Nephron progenitor cell (in vitro differentiated cells): ENCODE data around the gene DGKI.

Experiments used
- DNase-seq: peaks from one replicate; pipeline ENCODE4 v3.0.0; 2021
- H3K27ac Mint-ChIP-seq: 2 replicates; pipeline ENCODE4 v1.8.0; 2021; ENCODE audit warnings: mild to moderate bottlenecking, moderate library complexity, mixed read lengths
- H3K27me3 Mint-ChIP-seq: 2 replicates; pipeline ENCODE4 v1.8.0; 2021; ENCODE audit warnings: mild to moderate bottlenecking, low read depth, mixed read lengths; ENCODE audit not compliant: poor library complexity
- H3K36me3 Mint-ChIP-seq: 2 replicates; pipeline ENCODE4 v1.8.0; 2021; ENCODE audit warnings: low read depth, mixed read lengths
- H3K4me1 Mint-ChIP-seq: 2 replicates; pipeline ENCODE4 v1.8.0; 2021; ENCODE audit warnings: mixed read lengths
- H3K4me3 Mint-ChIP-seq: 2 replicates; pipeline ENCODE4 v1.8.0; 2021; ENCODE audit warnings: mild to moderate bottlenecking, moderate library complexity, mixed read lengths
- H3K9me3 Mint-ChIP-seq: 2 replicates; pipeline ENCODE4 v1.8.0; 2021; ENCODE audit warnings: mild to moderate bottlenecking, moderate library complexity, mixed read lengths
- CTCF ChIP-seq: fragments of 200-600 bp; sonication (generic); IDR thresholded peaks from 2 replicates; pipeline ENCODE4 v1.5.0; 2021; ENCODE audit warnings: antibody characterized with exemption

DGKI gene

GRCh38 chr7:137875746-137876145 is 29.0 kb upstream of the DGKI start:
- Mint-ChIP-seq H3K36me3 (peaks cover 85% of the 10 kb centered on the region), H3K4me3 (no peak overlapping the region), H3K27ac (peak overlapping the region; percentile 36), H3K4me1 (peaks cover 55% of the 10 kb centered on the region), H3K27me3 (no peaks in the 10 kb centered on the region), H3K9me3 (peaks cover 8% of the 10 kb centered on the region)
- DNase-seq: no peak
- TF ChIP-seq CTCF: no peak

- H3K9me3 Mint-ChIP-seq: peaks cover 6% of the 10 kb centered on the region
- H3K27ac Mint-ChIP-seq: peak overlapping the region; percentile 29
- H3K36me3 Mint-ChIP-seq: peaks cover 84% of the 10 kb centered on the region
- TF ChIP-seq CTCF: no peak
- H3K4me1 Mint-ChIP-seq: peaks cover 45% of the 10 kb centered on the region
- no peaks in the 10 kb centered on the region for H3K27me3 Mint-ChIP-seq
- no peak overlapping the region for H3K4me3 Mint-ChIP-seq
- no peak for DNase-seq
Measured at GRCh38 chr7:137873979-137874777, 27.4 kb upstream of the DGKI start.

- H3K27ac Mint-ChIP-seq: no peak overlapping the region
Measured at GRCh38 chr7:137873524-137873923, 26.8 kb upstream of the DGKI start.

GRCh38 chr7:137871170-137871915 is 24.6 kb upstream of the DGKI start:
- H3K36me3 Mint-ChIP-seq: peaks cover 81% of the 10 kb centered on the region
- H3K27ac Mint-ChIP-seq: peak overlapping the region; percentile 60
- H3K4me3 Mint-ChIP-seq: no peak overlapping the region
- no peaks in the 10 kb centered on the region for H3K27me3 Mint-ChIP-seq
- peaks cover 30% of the 10 kb centered on the region for H3K4me1 Mint-ChIP-seq
- peaks cover 24% of the 10 kb centered on the region for H3K9me3 Mint-ChIP-seq
- no peak for DNase-seq
- no peak for TF ChIP-seq CTCF

More at GRCh38 chr7:137873524-137873923, 26.8 kb upstream of the DGKI start:
- Mint-ChIP-seq H3K36me3 (peaks cover 80% of the 10 kb centered on the region), H3K9me3 (peaks cover 8% of the 10 kb centered on the region), H3K27me3 (no peaks in the 10 kb centered on the region), H3K4me3 (no peak overlapping the region), H3K4me1 (peaks cover 40% of the 10 kb centered on the region)
- no peak for TF ChIP-seq CTCF
- DNase-seq: no peak

- no peak for TF ChIP-seq CTCF
Measured at GRCh38 chr7:137870684-137871083, 23.9 kb upstream of the DGKI start.

More at GRCh38 chr7:137870684-137871083, 23.9 kb upstream of the DGKI start:
- Mint-ChIP-seq H3K4me3 (no peak overlapping the region), H3K27ac (no peak overlapping the region), H3K4me1 (peaks cover 23% of the 10 kb centered on the region), H3K27me3 (no peaks in the 10 kb centered on the region), H3K36me3 (peaks cover 81% of the 10 kb centered on the region), H3K9me3 (peaks cover 30% of the 10 kb centered on the region)
- DNase-seq: no peak
